Subcutaneous preadipocyte (primary cell): ENCODE results near the gene DNAJA1. TPM values are rescaled to one million over a fixed set of nuclear protein-coding genes. Genes with fewer than 3 reads are reported as not detected.

Experiments used
- total RNA-seq: library from RNA; depleted of rRNA; stranded (reverse); fragments of >200 nt; gene quantifications from 2 replicates; pipeline ENCODE4 v1.2.3, GENCODE V29; 2012

Gene DNAJA1
- total RNA-seq: 53.6 and 80.2 TPM in 2 replicates

GRCh38 chr9:33024966-33025571 is at the start of gene DNAJA1:
Gene DNAJA1 (plus strand): TSS chr9:33025273. CDS start chr9:33026485, 1,212 bp downstream.

GRCh38 chr9:33076046-33077004 is 51.3 kb downstream of the DNAJA1 start, which contains the start of gene SMU1:
Gene SMU1 (minus strand): TSS chr9:33076674. CDS start chr9:33076608, 66 bp downstream.

Other genes with a start within 250 kb of the DNAJA1 start
- not detected in 2 replicates for gene TMEM215, start 241.7 kb upstream of the DNAJA1 start, total RNA-seq
- 30.5 and 36.8 TPM in 2 replicates for gene APTX, start 23.6 kb upstream of the DNAJA1 start, total RNA-seq
- 23.5 and 29.7 TPM in 2 replicates for gene SMU1, start 51.4 kb downstream of the DNAJA1 start, total RNA-seq
- 14.5 and 15.4 TPM in 2 replicates for gene B4GALT1, start 142.1 kb downstream of the DNAJA1 start, total RNA-seq
- gene SPINK4, start 214.9 kb downstream of the DNAJA1 start, total RNA-seq: not detected in 2 replicates
- gene BAG1, start 239.4 kb downstream of the DNAJA1 start, total RNA-seq: 18.6 and 25.0 TPM in 2 replicates
- 46.5 and 57.3 TPM in 2 replicates for gene CHMP5, start 239.8 kb downstream of the DNAJA1 start, total RNA-seq